GM23248 (cell line): ENCODE measurements around the gene OMA1. TPM values are rescaled to one million over a fixed set of nuclear protein-coding genes. Genes with fewer than 3 reads are reported as not detected.
"Not testable (repeated sequence)": the region's sequence is repeated elsewhere in the genome, so short reads cannot be mapped to it uniquely, and the experiment has no call there.

Experiments
- DNase-seq: peaks from one replicate; pipeline ENCODE4 v3.0.0-alpha.2; 2015
- H2AFZ ChIP-seq: fragments of 200-600 bp; sonication (generic); 2 replicates; pipeline ENCODE4 v1.6.1; 2016; ENCODE audit warnings: antibody characterized with exemption
- H3F3A ChIP-seq: fragments of 200-600 bp; sonication (generic); 2 replicates; pipeline ENCODE4 v1.6.1; 2016; ENCODE audit warnings: mild to moderate bottlenecking, antibody characterized with exemption, mixed run types; ENCODE audit not compliant: insufficient read depth
- H3K27ac ChIP-seq: fragments of 200-600 bp; sonication (generic); 2 replicates; pipeline ENCODE4 v1.5.1; 2016; ENCODE audit warnings: mild to moderate bottlenecking
- H3K27me3 ChIP-seq: fragments of 200-600 bp; sonication (generic); replicated peaks from 2 replicates; pipeline ENCODE4 v1.6.1; 2016; ENCODE audit warnings: mild to moderate bottlenecking; ENCODE audit not compliant: insufficient read depth
- H3K36me3 ChIP-seq: fragments of 200-600 bp; sonication (generic); 2 replicates; pipeline ENCODE4 v1.6.1; 2016; ENCODE audit warnings: low read depth, mild to moderate bottlenecking
- H3K4me1 ChIP-seq: fragments of 200-600 bp; sonication (generic); 2 replicates; pipeline ENCODE4 v1.6.1; 2016; ENCODE audit warnings: mild to moderate bottlenecking; ENCODE audit not compliant: insufficient read depth
- H3K4me2 ChIP-seq: fragments of 200-600 bp; sonication (generic); one replicate; pipeline ENCODE4 v1.6.1; 2016; ENCODE audit warnings: mild to moderate bottlenecking; ENCODE audit not compliant: unreplicated experiment
- H3K4me3 ChIP-seq: fragments of 200-600 bp; sonication (generic); 2 replicates; pipeline ENCODE4 v1.5.1; 2016; ENCODE audit warnings: mild to moderate bottlenecking
- H3K79me2 ChIP-seq: fragments of 200-600 bp; sonication (generic); 2 replicates; pipeline ENCODE4 v1.6.1; 2016; ENCODE audit warnings: mild to moderate bottlenecking; ENCODE audit not compliant: insufficient read depth
- H3K9ac ChIP-seq: fragments of 200-600 bp; sonication (generic); 2 replicates; pipeline ENCODE4 v1.6.1; 2016; ENCODE audit warnings: mild to moderate bottlenecking
- H3K9me2 ChIP-seq: fragments of 200-600 bp; sonication (generic); 2 replicates; pipeline ENCODE4 v1.6.1; 2016; ENCODE audit warnings: mixed run types, mild to moderate bottlenecking, moderate library complexity; ENCODE audit not compliant: insufficient read depth
- H3K9me3 ChIP-seq: fragments of 200-600 bp; sonication (generic); one replicate; pipeline ENCODE4 v1.6.1; 2017; ENCODE audit warnings: low read depth
- H4K20me1 ChIP-seq: fragments of 200-600 bp; sonication (generic); 2 replicates; pipeline ENCODE4 v1.6.0; 2016; ENCODE audit not compliant: insufficient read depth
- EZH2 ChIP-seq: fragments of 200-600 bp; sonication (generic); IDR thresholded peaks from 2 replicates; pipeline ENCODE4 v1.6.1; 2018; ENCODE audit warnings: antibody characterized with exemption, mild to moderate bottlenecking; ENCODE audit not compliant: insufficient read depth, poor library complexity, severe bottlenecking
- EZH2phosphoT487 ChIP-seq: fragments of 200-600 bp; sonication (generic); IDR thresholded peaks from 2 replicates; pipeline ENCODE4 v1.6.1; 2018; ENCODE audit warnings: antibody characterized with exemption, moderate library complexity, mild to moderate bottlenecking, low read depth; ENCODE audit not compliant: insufficient read depth
- WGBS, 2 experiments: methylation state at CpG; one replicate each; pipeline ENCODE4 v1.1.6; 2015 to 2017; ENCODE audit warnings: low lambda C conversion rate in 2 of 2, low coverage in 1 of 2; ENCODE audit errors: missing lambda C conversion rate in 2 of 2; 5-methylcytosine and 5-hydroxymethylcytosine counted together
- in situ Hi-C: fragments of 300-500 bp; cut with MboI; formaldehyde crosslinking; loops from 2 replicates; pipeline ENCODE4 v1.15.0; 2020
- polyA plus RNA-seq: library from polyadenylated mRNA; unstranded; fragments of >200 nt; fragmentation: Nextera tagmentation; extraction: Ambion mirVana; gene quantifications from 2 replicates; pipeline ENCODE4 v1.2.1, GENCODE V29; 2016
- total RNA-seq: library from RNA; depleted of rRNA; stranded (reverse); fragments of >200 nt; shearing (Covaris generic); gene quantifications from 2 replicates; pipeline ENCODE4 v1.2.3, GENCODE V29; 2014

OMA1 gene
- total and polyA plus RNA-seq, 2 experiments from 2014 or later: 13.2 to 14.0 TPM

DNA sequence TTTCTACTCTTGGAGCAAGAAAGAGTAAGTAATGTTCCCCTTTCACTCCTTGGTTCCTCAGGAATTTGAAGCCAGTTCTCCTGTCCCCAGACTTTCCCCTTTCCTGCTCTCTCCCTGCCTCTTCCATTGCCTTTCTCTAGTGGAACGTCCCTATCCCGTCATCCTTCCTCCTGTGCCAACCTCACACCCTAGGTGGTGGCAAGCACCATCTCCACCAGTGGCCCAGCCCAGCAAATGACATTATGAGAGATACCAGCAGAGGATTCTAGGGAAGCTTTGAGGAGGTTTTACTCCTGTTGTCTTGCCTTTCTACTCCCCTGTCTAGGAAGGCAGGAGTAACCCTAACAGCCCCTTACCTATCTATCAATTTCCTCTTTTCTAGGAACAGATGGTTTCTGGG is 38.6 kb upstream of the OMA1 start:
- 0 to 2% methylated on average over 2 of the region's 2 CpGs for WGBS, 2 experiments
- Histone ChIP-seq H3K4me2 (peak overlapping the region; percentile 40), H2AFZ (no peak overlapping the region), H3K4me1 (peaks cover 36% of the 10 kb centered on the region), H3K9me2 (no peaks in the 10 kb centered on the region), H3K27me3 (no peaks in the 10 kb centered on the region), H3K36me3 (no peaks in the 10 kb centered on the region), H4K20me1 (no peaks in the 10 kb centered on the region), H3K79me2 (no peaks in the 10 kb centered on the region), H3K4me3 (no peak overlapping the region), H3K9me3 (no peaks in the 10 kb centered on the region), H3F3A (peaks cover 27% of the 10 kb centered on the region), H3K9ac (0 out of 2 replicates have a peak overlapping the region, but pooled peaks have one; percentile 11), H3K27ac (peak overlapping the region; percentile 96)
- TF ChIP-seq EZH2phosphoT487: no peak
- no peak for TF ChIP-seq EZH2
- in situ Hi-C loops: no loop called here
- peak; percentile 32 for DNase-seq

DNA sequence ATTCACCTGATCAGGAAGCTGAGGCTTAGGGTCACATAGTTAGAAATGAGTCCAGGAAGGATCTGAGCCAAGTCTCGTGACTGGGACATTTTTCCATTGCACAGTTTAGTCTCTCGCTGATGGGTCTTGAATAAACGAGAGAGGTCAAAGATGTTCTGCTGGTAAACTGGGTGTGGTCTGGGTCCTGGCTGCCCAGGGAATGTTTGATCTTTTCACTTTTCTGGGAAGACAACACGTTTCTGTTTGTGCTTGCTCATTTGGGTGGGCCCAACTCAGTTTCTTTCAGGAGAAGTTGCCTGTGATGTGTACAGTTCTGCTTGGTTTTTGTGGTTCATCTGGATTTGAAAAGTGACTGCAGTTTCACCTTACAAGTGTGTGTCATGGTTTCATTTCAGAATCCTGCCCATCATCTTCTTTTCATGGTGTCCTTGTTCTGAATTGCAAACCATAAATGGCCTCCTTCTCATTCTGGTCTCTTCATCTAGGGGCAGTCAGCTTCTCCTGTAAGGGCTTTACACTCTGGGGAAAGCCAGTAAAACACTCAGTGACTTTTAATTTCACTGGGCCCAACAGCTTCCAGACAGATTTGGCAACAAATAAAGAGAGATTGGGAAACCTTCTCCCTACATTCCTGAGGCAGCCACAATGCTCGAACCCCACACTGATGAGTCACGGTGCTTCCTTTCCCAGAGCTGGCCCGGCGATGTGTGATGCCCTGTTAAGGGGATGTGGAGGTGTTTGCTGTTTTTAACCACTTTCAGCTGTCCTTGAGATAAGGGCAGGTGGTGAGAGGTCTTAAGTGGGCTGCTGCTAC is 37.8 kb upstream of the OMA1 start:
- Histone ChIP-seq H3K4me3 (peak overlapping the region; percentile 2; the same call in 1 of the 2 replicates), H4K20me1 (no peaks in the 10 kb centered on the region), H2AFZ (peak overlapping the region; percentile 46), H3K36me3 (no peaks in the 10 kb centered on the region), H3K4me1 (peaks cover 36% of the 10 kb centered on the region), H3F3A (peaks cover 27% of the 10 kb centered on the region), H3K9me2 (no peaks in the 10 kb centered on the region), H3K27me3 (no peaks in the 10 kb centered on the region), H3K79me2 (no peaks in the 10 kb centered on the region), H3K27ac (peak overlapping the region; percentile 96), H3K9me3 (no peaks in the 10 kb centered on the region), H3K9ac (peak overlapping the region; percentile 73), H3K4me2 (peak overlapping the region; percentile 48)
- no peak for TF ChIP-seq EZH2
- TF ChIP-seq EZH2phosphoT487: no peak
- WGBS, 2 experiments: 21 to 26% methylated on average over 8 of the region's 8 CpGs
- in situ Hi-C loops: no loop called here
- DNase-seq: peak; percentile 96

DNA sequence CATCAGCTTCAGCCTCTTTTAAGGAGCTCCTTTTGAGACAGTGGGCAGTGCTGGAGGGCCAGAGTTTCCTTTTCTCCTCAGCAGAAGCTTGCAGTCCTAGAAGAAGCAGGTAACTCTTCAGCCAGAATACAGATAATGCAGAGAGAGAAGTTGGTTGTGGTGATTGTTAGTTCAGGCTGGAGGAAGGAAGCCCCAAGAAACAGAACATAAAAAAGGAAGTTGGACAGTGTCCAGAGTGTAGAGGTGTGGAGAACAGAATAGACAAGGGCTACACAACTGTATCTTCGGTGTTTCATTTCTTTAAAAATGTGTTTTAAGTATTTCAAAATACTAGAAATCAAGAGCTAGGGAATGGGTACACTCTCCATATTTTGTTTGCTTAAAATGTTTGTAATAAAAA is 37.0 kb upstream of the OMA1 start:
- Histone ChIP-seq H3K4me2 (no peak overlapping the region), H3K9ac (peak overlapping the region; percentile 73)

DNA sequence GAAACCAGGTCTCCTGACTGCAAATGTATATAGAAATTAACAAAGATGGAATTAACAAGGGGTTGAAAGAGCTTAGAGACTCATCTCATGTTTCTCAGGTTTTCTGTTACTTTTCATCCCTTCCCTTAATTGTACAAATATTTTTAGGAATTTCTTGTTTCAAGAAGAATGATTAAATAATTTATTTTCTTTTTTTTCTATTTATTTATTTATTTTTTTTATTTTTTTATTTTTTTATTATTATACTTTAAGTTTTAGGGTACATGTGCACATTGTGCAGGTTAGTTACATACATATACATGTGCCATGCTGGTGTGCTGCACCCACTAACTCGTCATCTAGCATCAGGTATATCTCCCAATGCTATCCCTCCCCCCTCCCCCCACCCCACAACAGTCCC is 35.6 kb upstream of the OMA1 start:
- H4K20me1 ChIP-seq, H3K9ac ChIP-seq, H3K4me2 ChIP-seq, H3K9me3 ChIP-seq, H3K79me2 ChIP-seq, H3K27ac ChIP-seq, H3K36me3 ChIP-seq, in situ Hi-C loops, H2AFZ ChIP-seq, DNase-seq, H3K27me3 ChIP-seq, H3K4me3 ChIP-seq, H3K9me2 ChIP-seq: not testable (repeated sequence)
- WGBS, 2 experiments: no CpG with 5 or more reads among the region's 1 CpG
- peaks cover 38% of the 10 kb centered on the region for H3F3A ChIP-seq
- H3K4me1 ChIP-seq: peaks cover 36% of the 10 kb centered on the region

More for the DNA sequence above, 37.0 kb upstream of the OMA1 start:
- Histone ChIP-seq H3K36me3 (no peaks in the 10 kb centered on the region), H3K4me3 (no peak overlapping the region), H4K20me1 (no peaks in the 10 kb centered on the region), H2AFZ (peak overlapping the region; percentile 6; the same call in 1 of the 2 replicates), H3K27me3 (no peaks in the 10 kb centered on the region), H3K4me1 (peaks cover 36% of the 10 kb centered on the region), H3F3A (peaks cover 27% of the 10 kb centered on the region), H3K27ac (peak overlapping the region; percentile 96), H3K79me2 (no peaks in the 10 kb centered on the region), H3K9me3 (no peaks in the 10 kb centered on the region), H3K9me2 (no peaks in the 10 kb centered on the region)
- TF ChIP-seq EZH2 (no peak), EZH2phosphoT487 (no peak)
- WGBS, 2 experiments: 97% methylated on average over 1 of the region's 1 CpG
- in situ Hi-C loops: no loop called here
- no peak for DNase-seq
